K562 (cell line): ENCODE results near the gene MRPL22. TPM values are rescaled to one million over a fixed set of nuclear protein-coding genes. Genes with fewer than 3 reads are reported as not detected.

Experiments
- E2F3 ChIP-seq: fragments of 250-450 bp; sonication (Bioruptor Pico); IDR thresholded peaks from 2 replicates; pipeline ENCODE4 v1.4.0; 2020; ENCODE audit warnings: mild to moderate bottlenecking
- E2F8 ChIP-seq: fragments of 450-650 bp; IDR thresholded peaks from 2 replicates; pipeline ENCODE4 v1.7.1; 2018; ENCODE audit warnings: mild to moderate bottlenecking, low read depth; ENCODE audit not compliant: partially characterized antibody
- ELF4 ChIP-seq: fragments of 450-650 bp; formaldehyde crosslinking; IDR thresholded peaks from 2 replicates; pipeline ENCODE4 v1.4.0; 2022; ENCODE audit warnings: missing genetic modification characterization
- EWSR1 ChIP-seq: fragments of 450-650 bp; IDR thresholded peaks from 2 replicates; pipeline ENCODE4 v1.6.1; 2018; ENCODE audit warnings: borderline replicate concordance, mild to moderate bottlenecking, low read depth, moderate library complexity; ENCODE audit not compliant: partially characterized antibody
- FIP1L1 ChIP-seq: fragments of 200-400 bp; formaldehyde crosslinking; IDR thresholded peaks from 2 replicates; pipeline ENCODE4 v1.6.1; 2018; ENCODE audit warnings: mild to moderate bottlenecking, low read depth, low read length; ENCODE audit not compliant: poor library complexity, severe bottlenecking
- MEF2D ChIP-seq: conservative IDR thresholded peaks from 2 replicates; pipeline ENCODE4 v1.6.1; 2016; ENCODE audit warnings: low read depth, missing genetic modification characterization, missing compliant biosample characterization
- MEIS2 ChIP-seq: fragments of 450-650 bp; IDR thresholded peaks from 2 replicates; pipeline ENCODE4 v1.6.1; 2014; ENCODE audit warnings: mild to moderate bottlenecking; ENCODE audit not compliant: partially characterized antibody
- MLX ChIP-seq, 2 experiments: fragments of 450-650 bp in 1 of 2; sonication (generic) in 1 of 2; formaldehyde crosslinking; conservative IDR thresholded peaks; 2 replicates each; pipeline versions ENCODE4 v1.4.0 to v1.8.1; 2020 to 2022; ENCODE audit warnings: mild to moderate bottlenecking in 1 of 2, missing genetic modification reagents in 1 of 2
- NR2C1 ChIP-seq, 2 experiments: fragments of 450-650 bp; IDR thresholded peaks; 2 replicates each; pipeline ENCODE4 v1.6.1; 2017; ENCODE audit warnings: mild to moderate bottlenecking in 2 of 2, antibody characterized with exemption in 1 of 2, inconsistent platforms in 1 of 2, missing compliant biosample characterization in 1 of 2, missing genetic modification characterization in 1 of 2
- POLR2A ChIP-seq: fragments of 450-650 bp; conservative IDR thresholded peaks from 2 replicates; pipeline ENCODE4 v1.6.1; 2016
- POLR3G ChIP-seq: IDR thresholded peaks from 2 replicates; pipeline ENCODE4 v1.6.1; 2011; ENCODE audit not compliant: insufficient read length, insufficient replicate concordance; ENCODE audit errors: extremely low read depth
- RBM39 ChIP-seq: fragments of 200-400 bp; formaldehyde crosslinking; optimal IDR thresholded peaks from 2 replicates; pipeline ENCODE3; 2018; ENCODE audit warnings: low read depth, low read length
- SRF ChIP-seq, 2 experiments: fragments of 250-450, 450-650 bp in 1 of 2; sonication (Bioruptor Pico) in 1 of 2; sonication (generic) in 1 of 2; formaldehyde crosslinking; IDR thresholded peaks; 2 replicates each; pipeline versions ENCODE4 v1.5.0 to v1.5.1; 2020 to 2022; ENCODE audit warnings: mild to moderate bottlenecking in 1 of 2, missing genetic modification reagents in 1 of 2
- SUPT5H ChIP-seq: fragments of 450-650 bp; IDR thresholded peaks from 2 replicates; pipeline ENCODE4 v1.6.1; 2016
- TBP ChIP-seq: optimal IDR thresholded peaks from 2 replicates; pipeline ENCODE3; 2011; ENCODE audit warnings: low read depth, low read length, improper control_type of control experiment
- YBX1 ChIP-seq: fragments of 450-650 bp; IDR thresholded peaks from 2 replicates; pipeline ENCODE4 v1.7.1; 2016; ENCODE audit warnings: mild to moderate bottlenecking
- ZKSCAN8 ChIP-seq: fragments of 200-800 bp; sonication (Bioruptor generic); IDR thresholded peaks from 2 replicates; pipeline ENCODE4 v1.6.1; 2016; ENCODE audit warnings: missing genetic modification characterization, missing compliant biosample characterization
- ZNF133 ChIP-seq: fragments of 250-450 bp; sonication (Bioruptor Pico); IDR thresholded peaks from 2 replicates; pipeline ENCODE4 v1.4.0; 2020; ENCODE audit warnings: mild to moderate bottlenecking
- ZNF143 ChIP-seq: sonication (generic); formaldehyde crosslinking; IDR thresholded peaks from 2 replicates; pipeline ENCODE4 v1.9.0; 2022; ENCODE audit warnings: mild to moderate bottlenecking, missing genetic modification reagents
- ZNF224 ChIP-seq: sonication (generic); formaldehyde crosslinking; IDR thresholded peaks from 2 replicates; pipeline ENCODE4 v1.8.0; 2022; ENCODE audit warnings: mild to moderate bottlenecking, missing genetic modification reagents
- ZNF408 ChIP-seq: fragments of 250-450 bp; sonication (Bioruptor Pico); IDR thresholded peaks from 2 replicates; pipeline ENCODE4 v1.4.0; 2020; ENCODE audit warnings: low read depth, mild to moderate bottlenecking, moderate library complexity
- ZNF778 ChIP-seq: fragments of 450-650 bp; formaldehyde crosslinking; IDR thresholded peaks from 2 replicates; pipeline ENCODE4 v1.4.0; 2020; ENCODE audit warnings: mild to moderate bottlenecking, moderate library complexity
- polyA plus RNA-seq, 8 experiments: library from polyadenylated mRNA; depleted of rRNA in 4 of 8; stranded (reverse) in 5 of 8; unstranded in 3 of 8; fragments of >200 nt; fragmentation: Nextera tagmentation in 2 of 8; fragmentation: Illumina TruSeq in 1 of 8; extraction: Ambion mirVana in 2 of 8; extraction: Trizol in 1 of 8; gene quantifications; 2 replicates each; pipeline versions ENCODE4 v1.2.1 to v1.2.3, GENCODE V29; 2011 to 2014; ENCODE audit warnings: inconsistent platforms in 1 of 8, missing spikeins in 1 of 8
- total RNA-seq, 7 experiments: library from RNA; depleted of rRNA in 6 of 7; stranded (reverse); fragments of >200 nt in 6 of 7; fragmentation: Illumina TruSeq in 2 of 7; extraction: Trizol in 2 of 7; gene quantifications; 2 replicates each; pipeline versions ENCODE4 v1.2.1 to v1.2.3, GENCODE V29; 2011 to 2021; ENCODE audit warnings: low replicate concordance in 1 of 7
- TF ChIP-seq, protein P1 (sequence below): IDR thresholded peaks from 3 replicates; pipeline ENCODE4 v1.6.1; 2011; ENCODE audit warnings: borderline replicate concordance, mild to moderate bottlenecking, moderate library complexity; ENCODE audit not compliant: insufficient read length; ENCODE audit errors: extremely low read depth

MRPL22 gene
- total and polyA plus RNA-seq, 9 of the 15 experiments (the other 6 are each of a cell fraction or from before 2014, with no cell fraction given): 41.1 to 424 (median 102) TPM

GRCh38 chr5:154940772-154941620, at the start of gene MRPL22 (continued):
- no peak for TF ChIP-seq ZNF778 (CRISPR knock-in tag)
- peak; percentile 89 for TF ChIP-seq TBP
- TF ChIP-seq ZNF133 (CRISPR knock-in tag): no peak
- TF ChIP-seq MEF2D (tag): no peak
- no peak for TF ChIP-seq ZNF408 (CRISPR knock-in tag)
- peak; percentile 51 for TF ChIP-seq MEIS2
- TF ChIP-seq SRF (CRISPR knock-in tag; IDR thresholded peaks at IDR 0.05): no peak; a peak in 1 of 4 replicates
- TF ChIP-seq, protein P1, sequence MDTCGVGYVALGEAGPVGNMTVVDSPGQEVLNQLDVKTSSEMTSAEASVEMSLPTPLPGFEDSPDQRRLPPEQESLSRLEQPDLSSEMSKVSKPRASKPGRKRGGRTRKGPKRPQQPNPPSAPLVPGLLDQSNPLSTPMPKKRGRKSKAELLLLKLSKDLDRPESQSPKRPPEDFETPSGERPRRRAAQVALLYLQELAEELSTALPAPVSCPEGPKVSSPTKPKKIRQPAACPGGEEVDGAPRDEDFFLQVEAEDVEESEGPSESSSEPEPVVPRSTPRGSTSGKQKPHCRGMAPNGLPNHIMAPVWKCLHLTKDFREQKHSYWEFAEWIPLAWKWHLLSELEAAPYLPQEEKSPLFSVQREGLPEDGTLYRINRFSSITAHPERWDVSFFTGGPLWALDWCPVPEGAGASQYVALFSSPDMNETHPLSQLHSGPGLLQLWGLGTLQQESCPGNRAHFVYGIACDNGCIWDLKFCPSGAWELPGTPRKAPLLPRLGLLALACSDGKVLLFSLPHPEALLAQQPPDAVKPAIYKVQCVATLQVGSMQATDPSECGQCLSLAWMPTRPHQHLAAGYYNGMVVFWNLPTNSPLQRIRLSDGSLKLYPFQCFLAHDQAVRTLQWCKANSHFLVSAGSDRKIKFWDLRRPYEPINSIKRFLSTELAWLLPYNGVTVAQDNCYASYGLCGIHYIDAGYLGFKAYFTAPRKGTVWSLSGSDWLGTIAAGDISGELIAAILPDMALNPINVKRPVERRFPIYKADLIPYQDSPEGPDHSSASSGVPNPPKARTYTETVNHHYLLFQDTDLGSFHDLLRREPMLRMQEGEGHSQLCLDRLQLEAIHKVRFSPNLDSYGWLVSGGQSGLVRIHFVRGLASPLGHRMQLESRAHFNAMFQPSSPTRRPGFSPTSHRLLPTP: no peak
- peak; percentile 95 for TF ChIP-seq SUPT5H
- TF ChIP-seq MLX (CRISPR knock-in tag; conservative IDR thresholded peaks at IDR 0.05): no peak
- no peak for TF ChIP-seq ZNF224 (CRISPR knock-in tag)
- TF ChIP-seq YBX1: no peak
- TF ChIP-seq EWSR1: no peak
- TF ChIP-seq E2F8: no peak
- no peak for TF ChIP-seq ZKSCAN8
- TF ChIP-seq ZNF143: no peak
- peak; percentile 52 for TF ChIP-seq RBM39
- no peak for TF ChIP-seq E2F3 (CRISPR knock-in tag)
- no peak for TF ChIP-seq ELF4 (CRISPR knock-in tag)
- TF ChIP-seq FIP1L1: no peak
- no peak for TF ChIP-seq POLR3G
- TF ChIP-seq POLR2A: peak; percentile 95
- TF ChIP-seq NR2C1 (IDR thresholded peaks at IDR 0.05): no peak
- no peak; the same call in 1 of the 2 replicates for TF ChIP-seq NR2C1 (tag; IDR thresholded peaks at IDR 0.05)
